Activated CD4-positive, alpha-beta memory T cell treated with anti-CD3 and anti-CD28 coated beads, Interleukin-2, amount 10 ng/mL, durations not matched to agents 7 days and 5 days (primary cell): ENCODE data around the gene ARVCF. TPM values are rescaled to one million over a fixed set of nuclear protein-coding genes. Genes with fewer than 3 reads are reported as not detected.
A peak's percentile ranks its signal among the peaks of the same experiment; 100 is the strongest.

Experiments
- CTCF ChIA-PET: fragments of 350-600 bp; sonication (Branson Sonifier 250); formaldehyde crosslinking; loops from one replicate; lab custom pipeline; 2021; ENCODE audit warnings: antibody characterized with exemption, inconsistent platforms; lab: Charles Lee
- POLR2A ChIA-PET: fragments of 350-600 bp; sonication (Branson Sonifier 250); formaldehyde crosslinking; loops from one replicate; lab custom pipeline; 2021; ENCODE audit warnings: antibody characterized with exemption; lab: Charles Lee
- DNase-seq: peaks from one replicate; pipeline ENCODE4 v3.0.0-alpha.2; 2020
- H3K27ac Mint-ChIP-seq: one replicate; pipeline ENCODE4 v1.8.0; 2021; ENCODE audit warnings: mild to moderate bottlenecking, mixed read lengths
- H3K27me3 Mint-ChIP-seq: one replicate; pipeline ENCODE4 v1.8.0; 2021; ENCODE audit warnings: mixed read lengths
- H3K36me3 Mint-ChIP-seq: one replicate; pipeline ENCODE4 v1.8.0; 2021; ENCODE audit warnings: low read depth, mixed read lengths
- H3K4me1 Mint-ChIP-seq: one replicate; pipeline ENCODE4 v1.8.0; 2021; ENCODE audit warnings: mixed read lengths
- H3K4me3 Mint-ChIP-seq: one replicate; pipeline ENCODE4 v1.8.0; 2021; ENCODE audit warnings: mild to moderate bottlenecking, mixed read lengths
- H3K9me3 Mint-ChIP-seq: one replicate; pipeline ENCODE4 v1.8.0; 2021; ENCODE audit warnings: mixed read lengths
- total RNA-seq, 2 experiments: library from RNA; stranded (reverse); gene quantifications; one replicate each; pipeline ENCODE4 v1.2.3, GENCODE V29; 2021

Gene ARVCF
- total RNA-seq, 2 experiments from 2014 or later: 0.58 to 0.71 TPM

DNA sequence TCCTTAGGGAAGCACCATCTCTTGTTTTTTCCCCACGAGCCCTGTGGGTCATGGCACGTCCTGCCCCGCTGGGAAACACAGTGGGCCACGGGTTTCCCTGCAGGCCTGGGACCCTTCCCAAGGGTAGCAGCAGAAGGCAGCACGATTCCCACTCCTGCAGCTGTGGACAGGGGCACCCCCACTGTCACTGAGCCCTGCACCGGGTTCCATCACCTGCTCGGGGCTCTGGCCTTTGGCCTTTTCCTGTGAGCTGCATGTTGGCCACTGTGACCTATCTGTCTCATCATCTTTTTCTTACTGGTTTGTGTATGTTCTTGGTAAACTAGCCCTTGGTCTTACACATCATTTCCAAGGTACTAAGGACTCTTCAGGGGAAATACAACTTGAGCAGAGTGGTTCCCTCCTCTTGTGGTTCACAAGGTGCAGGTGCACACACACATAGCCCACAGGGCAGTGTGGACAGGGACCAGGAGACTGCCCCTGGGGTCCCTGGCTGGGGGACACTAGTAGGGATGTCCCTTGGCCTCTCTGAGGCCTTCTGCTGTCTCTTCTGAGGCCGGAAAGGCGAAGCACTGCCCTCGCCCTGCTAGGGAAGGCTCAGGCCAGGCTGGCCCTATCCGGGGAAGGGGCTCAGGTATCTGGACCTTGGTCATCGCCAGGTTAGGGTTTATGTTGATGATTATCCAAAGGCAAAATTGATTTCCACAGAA lies 56.0 kb downstream of the ARVCF start:
- H3K9me3 Mint-ChIP-seq: no peaks in the 10 kb centered on the region
- H3K27ac Mint-ChIP-seq: no peak overlapping the region
- H3K36me3 Mint-ChIP-seq: no peaks in the 10 kb centered on the region
- CTCF ChIA-PET: no interaction called here
- H3K27me3 Mint-ChIP-seq: no peaks in the 10 kb centered on the region
- POLR2A ChIA-PET: no interaction called here
- H3K4me1 Mint-ChIP-seq: peaks cover 5% of the 10 kb centered on the region
- DNase-seq: no peak
- H3K4me3 Mint-ChIP-seq: no peak overlapping the region

DNA sequence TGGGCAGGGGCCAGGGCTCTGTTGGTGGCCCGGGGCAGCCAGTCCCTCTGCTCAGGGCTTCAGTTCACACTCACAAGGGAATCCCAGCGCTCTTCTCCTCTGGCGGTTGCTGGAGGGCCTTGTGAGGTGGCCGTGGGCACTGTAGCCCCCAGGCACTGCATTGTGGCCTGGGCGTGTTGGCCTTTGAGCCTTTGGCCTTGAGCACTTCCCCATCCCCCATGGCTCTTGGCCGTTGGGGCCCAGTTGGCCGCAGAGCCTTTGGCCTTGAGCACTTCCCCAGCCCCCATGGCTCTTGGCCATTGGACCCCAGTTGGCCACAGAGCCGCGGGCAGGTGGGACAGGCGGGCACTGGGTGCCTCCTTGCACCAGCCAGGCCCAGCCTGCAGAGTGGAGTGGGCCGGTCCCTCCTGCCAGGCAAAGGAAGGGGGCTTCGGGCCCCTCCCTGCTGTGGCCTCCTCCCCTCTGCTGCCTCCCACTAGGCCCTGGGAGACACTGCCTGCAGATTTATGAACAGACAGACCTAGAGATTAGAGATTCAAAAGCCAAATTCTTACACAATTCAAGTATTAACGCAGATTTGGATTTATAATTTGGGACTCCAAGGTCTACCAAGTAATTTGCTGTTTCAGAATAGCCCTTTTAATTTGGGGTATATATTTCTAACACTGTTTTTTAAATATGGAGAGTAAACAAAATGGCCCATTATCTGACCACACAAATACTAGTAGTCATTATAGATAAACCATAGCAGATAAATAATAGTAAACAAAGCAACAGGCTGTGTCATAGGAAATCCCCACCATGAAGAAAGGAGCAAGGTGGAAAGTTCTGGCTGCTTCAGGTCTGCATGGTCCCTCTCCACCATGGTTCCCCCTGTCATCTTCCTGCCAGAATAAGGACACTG lies 56.8 kb downstream of the ARVCF start:
- DNase-seq: no peak
- POLR2A ChIA-PET: no interaction called here
- peaks cover 10% of the 10 kb centered on the region for H3K4me1 Mint-ChIP-seq
- no peak overlapping the region for H3K4me3 Mint-ChIP-seq
- no peaks in the 10 kb centered on the region for H3K36me3 Mint-ChIP-seq
- H3K9me3 Mint-ChIP-seq: no peaks in the 10 kb centered on the region
- H3K27me3 Mint-ChIP-seq: no peaks in the 10 kb centered on the region
- CTCF ChIA-PET: no interaction called here
- no peak overlapping the region for H3K27ac Mint-ChIP-seq

DNA sequence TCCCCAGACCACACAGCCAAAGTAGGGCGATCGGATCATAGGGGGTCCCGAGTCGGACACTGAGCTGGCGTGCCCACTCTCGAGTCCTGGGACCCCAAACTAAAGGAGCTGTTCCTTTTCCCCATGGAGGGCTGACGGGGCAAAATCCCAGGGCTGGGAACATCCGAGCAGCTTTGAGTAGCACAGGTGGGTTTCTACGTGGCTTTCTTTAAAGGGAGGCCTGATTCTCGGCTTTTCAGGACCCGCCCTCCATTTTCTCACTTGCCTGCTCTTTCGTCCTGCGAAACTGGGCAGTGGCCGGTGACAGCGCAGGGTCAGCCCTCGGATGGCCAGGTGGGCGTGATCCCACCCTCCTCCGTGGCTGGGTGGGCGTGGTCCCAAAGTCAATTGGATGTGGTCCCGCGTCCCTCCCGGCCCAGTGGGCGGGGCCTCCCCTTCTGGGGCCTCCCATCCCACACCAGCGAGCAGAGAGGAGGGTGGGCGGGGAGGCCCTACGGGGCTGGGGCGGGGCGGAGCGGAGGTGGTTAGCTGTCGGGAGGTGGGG lies 57.5 kb downstream of the ARVCF start:
- DNase-seq: no peak
- Mint-ChIP-seq H3K4me3 (no peak overlapping the region), H3K36me3 (no peaks in the 10 kb centered on the region), H3K9me3 (no peaks in the 10 kb centered on the region), H3K4me1 (peaks cover 10% of the 10 kb centered on the region), H3K27me3 (no peaks in the 10 kb centered on the region), H3K27ac (no peak overlapping the region)
- CTCF ChIA-PET: no interaction called here
- POLR2A ChIA-PET: no interaction called here

- ChIA-PET POLR2A (no interaction called here), CTCF (interaction anchor here (0.6 kb wide), 1 partner anchor 202 kb away, joined by 3 read pairs; no protein-coding TSS in a partner anchor)
- H3K27ac Mint-ChIP-seq: no peak overlapping the region
- DNase-seq: no peak
- peaks cover 12% of the 10 kb centered on the region for H3K4me1 Mint-ChIP-seq
- H3K4me3 Mint-ChIP-seq: no peak overlapping the region
- no peaks in the 10 kb centered on the region for H3K27me3 Mint-ChIP-seq
- H3K9me3 Mint-ChIP-seq: no peaks in the 10 kb centered on the region
- no peaks in the 10 kb centered on the region for H3K36me3 Mint-ChIP-seq
These were observed 58.3 kb downstream of the ARVCF start for GRCh38 chr22:19958083-19959042.

GRCh38 chr22:19957445-19957844 lies 59.2 kb downstream of the ARVCF start:
- ChIA-PET CTCF (interaction anchor here (0.9 kb wide), 1 partner anchor 14 kb away, joined by 3 read pairs; no protein-coding TSS in a partner anchor), POLR2A (interaction anchor here (0.9 kb wide), 1 partner anchor 8 kb away, joined by 3 read pairs; no protein-coding TSS in a partner anchor)
- Mint-ChIP-seq H3K36me3 (no peaks in the 10 kb centered on the region), H3K4me1 (peaks cover 10% of the 10 kb centered on the region), H3K4me3 (no peak overlapping the region), H3K9me3 (no peaks in the 10 kb centered on the region), H3K27ac (no peak overlapping the region), H3K27me3 (no peaks in the 10 kb centered on the region)
- no peak for DNase-seq

- no peak overlapping the region for H3K4me3 Mint-ChIP-seq
- no peaks in the 10 kb centered on the region for H3K9me3 Mint-ChIP-seq
- peaks cover under 1% of the 10 kb centered on the region for H3K36me3 Mint-ChIP-seq
- DNase-seq: peak; percentile 25
- H3K27ac Mint-ChIP-seq: peak overlapping the region; percentile 84
- peaks cover 10% of the 10 kb centered on the region for H3K4me1 Mint-ChIP-seq
- POLR2A ChIA-PET: interaction anchor here (0.8 to 1.9 kb wide), 2 partner anchors 13 to 15 kb away, joined by 3 to 8 read pairs; partner anchors contain the start of genes COMT and TXNRD2
- CTCF ChIA-PET: interaction anchor here (0.6 kb wide), 1 partner anchor 83 kb away, joined by 3 read pairs; no protein-coding TSS in a partner anchor
- no peaks in the 10 kb centered on the region for H3K27me3 Mint-ChIP-seq
These were observed 61.1 kb downstream of the ARVCF start for GRCh38 chr22:19955241-19956128.

GRCh38 chr22:19951346-19951745 lies 65.3 kb downstream of the ARVCF start:
- CTCF ChIA-PET: no interaction called here
- POLR2A ChIA-PET: no interaction called here
- H3K27me3 Mint-ChIP-seq: no peaks in the 10 kb centered on the region
- no peak overlapping the region for H3K4me3 Mint-ChIP-seq
- peaks cover 9% of the 10 kb centered on the region for H3K36me3 Mint-ChIP-seq
- H3K9me3 Mint-ChIP-seq: no peaks in the 10 kb centered on the region
- no peak for DNase-seq
- H3K4me1 Mint-ChIP-seq: peaks cover 16% of the 10 kb centered on the region
- H3K27ac Mint-ChIP-seq: no peak overlapping the region

DNA sequence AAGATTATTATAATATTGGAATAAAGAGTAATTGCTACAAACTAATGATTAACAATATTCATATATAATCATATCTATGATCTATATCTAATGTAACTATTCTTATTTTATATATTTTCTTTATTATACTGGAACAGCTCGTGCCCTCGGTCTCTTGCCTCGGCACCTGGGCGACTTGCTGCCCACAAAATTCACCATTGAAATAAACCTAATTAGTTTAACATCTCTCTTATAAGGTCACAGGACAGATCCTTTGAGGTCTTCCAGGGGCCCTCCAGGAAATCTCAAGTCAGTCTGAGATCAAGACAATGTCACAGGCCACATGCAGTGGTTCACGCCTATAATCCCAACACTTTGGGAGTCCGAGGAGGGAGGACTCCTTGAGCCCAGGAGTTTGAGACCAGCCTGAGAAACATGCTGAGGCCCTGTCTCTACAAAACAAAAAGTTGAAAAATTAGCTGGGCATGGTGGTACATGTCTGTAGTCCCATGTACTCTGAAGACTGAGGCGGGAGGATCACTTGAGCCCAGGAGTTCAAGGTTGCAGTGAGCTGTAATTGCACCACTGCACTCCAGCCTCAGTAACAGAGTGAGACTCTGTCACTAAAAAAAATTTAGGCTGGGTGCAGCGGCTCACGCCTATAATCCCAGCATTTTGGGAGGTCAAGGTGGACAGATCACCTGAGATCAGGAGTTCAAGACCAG lies 68.4 kb downstream of the ARVCF start:
- POLR2A ChIA-PET: no interaction called here

GRCh38 chr22:19943082-19944026 lies 73.3 kb downstream of the ARVCF start:
- CTCF ChIA-PET: interaction anchor here (1.0 to 1.8 kb wide), 4 partner anchors 10 to 213 kb away, joined by 3 to 6 read pairs (median 4); no protein-coding TSS in a partner anchor
- no peaks in the 10 kb centered on the region for H3K27me3 Mint-ChIP-seq
- H3K4me3 Mint-ChIP-seq: peak overlapping the region; percentile 91
- no peaks in the 10 kb centered on the region for H3K9me3 Mint-ChIP-seq
- H3K27ac Mint-ChIP-seq: peak overlapping the region; percentile 88
- DNase-seq: no peak
- H3K4me1 Mint-ChIP-seq: peaks cover 41% of the 10 kb centered on the region
- POLR2A ChIA-PET: interaction anchor here (0.6 to 2.7 kb wide), 6 partner anchors 11 to 465 kb away, joined by 3 to 11 read pairs (median 6); partner anchors contain the start of genes GNB1L and RTL10
- peaks cover 13% of the 10 kb centered on the region for H3K36me3 Mint-ChIP-seq

More for the DNA sequence above, 68.4 kb downstream of the ARVCF start:
- no peak for DNase-seq
- Mint-ChIP-seq H3K27me3 (no peaks in the 10 kb centered on the region), H3K9me3 (no peaks in the 10 kb centered on the region), H3K36me3 (peaks cover 16% of the 10 kb centered on the region), H3K4me1 (peaks cover 19% of the 10 kb centered on the region), H3K4me3 (no peak overlapping the region), H3K27ac (no peak overlapping the region)
- CTCF ChIA-PET: interaction anchor here (0.7 to 3.0 kb wide), 3 partner anchors 137 to 217 kb away, joined by 3 to 18 read pairs (median 3); no protein-coding TSS in a partner anchor
